Measurements from ENCODE around the gene ZNF562. TPM values are rescaled to one million over a fixed set of nuclear protein-coding genes. Genes with fewer than 3 reads are reported as not detected.
A peak's percentile ranks its signal among the peaks of the same experiment; 100 is the strongest.
"Not testable (repeated sequence)": the region's sequence is repeated elsewhere in the genome, so short reads cannot be mapped to it uniquely, and the experiment has no call there.

ZNF562 gene
- total RNA-seq, 6 experiments from 2014 or later: 15.3 to 21.9 (median 18.7) TPM

- no peak for DNase-seq
- Mint-ChIP-seq H3K27me3 (ENCODE audit: insufficient read depth) (peaks cover 3% of the 10 kb centered on the region), H3K9me3 (peaks cover 15% of the 10 kb centered on the region), H3K4me3 (no peak overlapping the region), H3K36me3 (ENCODE audit: low read depth) (no peaks in the 10 kb centered on the region), H3K4me1 (ENCODE audit: low read depth) (no peaks in the 10 kb centered on the region), H3K27ac (no peak overlapping the region)
- TF ChIP-seq CTCF (IDR thresholded peaks at IDR 0.05): no peak
These were observed 34.4 kb upstream of the ZNF562 start for GRCh38 chr19:9709305-9709704.

- no peaks in the 10 kb centered on the region for H3K36me3 Mint-ChIP-seq (ENCODE audit: low read depth)
- no peak for DNase-seq
- H3K27me3 Mint-ChIP-seq (ENCODE audit: insufficient read depth): peaks cover 2% of the 10 kb centered on the region
- H3K4me1 Mint-ChIP-seq (ENCODE audit: low read depth): peaks cover 9% of the 10 kb centered on the region; the same call in 1 of the 2 replicates
- H3K4me3 Mint-ChIP-seq: no peak overlapping the region
- no peak for TF ChIP-seq CTCF (IDR thresholded peaks at IDR 0.05)
- H3K27ac Mint-ChIP-seq: no peak overlapping the region
- H3K9me3 Mint-ChIP-seq: peaks cover 3% of the 10 kb centered on the region; the same call in 1 of the 2 replicates
These were observed 30.9 kb upstream of the ZNF562 start for GRCh38 chr19:9705836-9706235.

GRCh38 chr19:9702186-9702585, 27.3 kb upstream of the ZNF562 start:
- Mint-ChIP-seq H3K27ac (no peak overlapping the region), H3K4me1 (ENCODE audit: low read depth) (peaks cover 9% of the 10 kb centered on the region; the same call in 1 of the 2 replicates), H3K4me3 (peak overlapping the region; percentile 53; the same call in 1 of the 2 replicates), H3K27me3 (ENCODE audit: insufficient read depth) (peaks cover 3% of the 10 kb centered on the region), H3K36me3 (ENCODE audit: low read depth) (no peaks in the 10 kb centered on the region), H3K9me3 (no peaks in the 10 kb centered on the region; the same call in 1 of the 2 replicates)
- TF ChIP-seq CTCF (IDR thresholded peaks at IDR 0.05): no peak
- DNase-seq: no peak

- TF ChIP-seq CTCF (IDR thresholded peaks at IDR 0.05): no peak
- no peak overlapping the region for H3K4me3 Mint-ChIP-seq
- no peak for DNase-seq
- H3K27ac Mint-ChIP-seq: no peak overlapping the region
- peaks cover 9% of the 10 kb centered on the region; the same call in 1 of the 2 replicates for H3K4me1 Mint-ChIP-seq (ENCODE audit: low read depth)
- no peaks in the 10 kb centered on the region; the same call in 1 of the 2 replicates for H3K9me3 Mint-ChIP-seq
- peaks cover 3% of the 10 kb centered on the region for H3K27me3 Mint-ChIP-seq (ENCODE audit: insufficient read depth)
- no peaks in the 10 kb centered on the region for H3K36me3 Mint-ChIP-seq (ENCODE audit: low read depth)
These were observed 25.5 kb upstream of the ZNF562 start for GRCh38 chr19:9700229-9700981.

GRCh38 chr19:9690301-9690700, 15.4 kb upstream of the ZNF562 start:
- H3K36me3 Mint-ChIP-seq (ENCODE audit: low read depth); H3K4me1 Mint-ChIP-seq (ENCODE audit: low read depth); DNase-seq; H3K27me3 Mint-ChIP-seq (ENCODE audit: insufficient read depth); H3K27ac Mint-ChIP-seq; H3K4me3 Mint-ChIP-seq: not testable (repeated sequence)
- H3K9me3 Mint-ChIP-seq: peaks cover 27% of the 10 kb centered on the region

GRCh38 chr19:9679996-9680395, 5.1 kb upstream of the ZNF562 start:
- not testable (repeated sequence) for H3K4me1 Mint-ChIP-seq (ENCODE audit: low read depth); H3K4me3 Mint-ChIP-seq; H3K36me3 Mint-ChIP-seq (ENCODE audit: low read depth); H3K9me3 Mint-ChIP-seq; H3K27ac Mint-ChIP-seq; H3K27me3 Mint-ChIP-seq (ENCODE audit: insufficient read depth); DNase-seq

- H3K36me3 Mint-ChIP-seq (ENCODE audit: low read depth): peaks cover 37% of the 10 kb centered on the region
- peak overlapping the region; percentile 97 for H3K4me3 Mint-ChIP-seq
- H3K27me3 Mint-ChIP-seq (ENCODE audit: insufficient read depth); H3K4me1 Mint-ChIP-seq (ENCODE audit: low read depth); DNase-seq: not testable (repeated sequence)
- peak overlapping the region; percentile 99 for H3K27ac Mint-ChIP-seq
- H3K9me3 Mint-ChIP-seq: peaks cover 50% of the 10 kb centered on the region
These were observed 530 bp upstream of the ZNF562 start for GRCh38 chr19:9675358-9675901.
